HG03378 (cell line): ENCODE results near the gene DEXI.
"Not testable (repeated sequence)": the region's sequence is repeated elsewhere in the genome, so short reads cannot be mapped to it uniquely, and the experiment has no call there.

Experiments
- ATAC-seq: cut with Tn5 transposase; IDR thresholded peaks from one replicate; pipeline ENCODE4 v1.9.1; 2021; ENCODE audit warnings: mild to moderate bottlenecking, moderate library complexity; ENCODE audit not compliant: unreplicated experiment

The DEXI gene

DNA sequence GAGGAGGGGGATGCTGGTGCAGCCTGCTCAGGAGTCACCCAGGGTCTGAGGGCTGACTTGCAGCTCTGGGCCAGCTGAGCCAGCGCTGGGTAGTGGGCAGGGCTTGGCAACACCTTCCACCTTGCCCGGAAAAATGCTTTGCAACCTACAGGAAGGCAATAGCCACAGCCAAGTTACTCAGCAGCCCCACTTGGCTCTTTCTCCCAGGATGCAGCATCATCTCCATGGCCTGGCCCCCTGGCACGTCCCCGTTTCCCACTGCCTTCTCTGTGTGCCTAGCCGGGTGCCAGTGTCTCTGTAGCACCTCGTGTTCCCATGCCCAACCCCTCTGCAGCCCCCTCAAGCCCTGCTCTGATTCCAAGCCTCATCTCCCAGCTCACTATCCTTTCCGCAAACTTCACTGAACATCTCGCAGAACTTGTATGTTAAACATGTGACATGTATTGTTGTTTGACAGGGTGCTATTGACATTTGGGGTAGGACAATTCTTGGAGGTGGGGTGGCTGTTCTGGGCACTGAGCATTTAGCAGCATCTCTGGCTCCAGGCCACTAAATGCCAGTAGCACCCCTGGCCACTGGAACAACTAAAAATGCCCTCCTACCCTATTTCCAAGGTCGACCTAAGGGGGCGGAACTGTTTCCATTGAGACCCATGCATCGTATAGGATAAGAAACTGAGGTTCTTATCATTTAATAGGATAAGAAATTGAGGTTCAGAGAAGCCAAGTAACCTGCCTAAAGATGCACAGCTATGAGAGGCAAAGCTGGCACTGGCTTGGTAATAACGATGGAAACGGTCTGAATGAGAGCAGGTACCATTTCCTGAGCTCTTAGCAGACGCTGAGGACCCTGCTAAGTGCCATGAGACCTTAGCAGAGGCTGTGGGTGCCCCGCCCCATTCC, 12.2 kb downstream of the DEXI start:
- no peak for ATAC-seq

DNA sequence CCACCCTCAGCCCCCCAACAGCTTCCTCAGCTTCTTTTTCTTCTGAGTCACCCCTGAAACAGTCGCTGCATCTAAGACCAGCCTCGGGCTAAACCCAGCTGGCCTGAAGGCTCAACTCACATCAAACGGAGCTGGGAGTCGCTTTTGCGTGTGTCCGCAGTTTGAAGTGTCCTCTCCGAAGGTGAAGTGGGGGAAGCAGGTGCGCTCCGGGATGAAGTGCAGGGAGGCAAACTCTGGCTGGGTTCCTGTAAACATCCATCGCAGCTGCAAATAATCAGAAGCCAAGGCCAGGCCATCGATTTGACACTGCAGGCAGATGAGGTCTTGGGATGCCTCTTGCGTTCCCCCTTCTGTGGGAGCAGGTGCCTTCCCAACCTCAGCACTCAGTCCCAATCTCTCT, 13.2 kb downstream of the DEXI start:
- ATAC-seq = not testable (repeated sequence)

DNA sequence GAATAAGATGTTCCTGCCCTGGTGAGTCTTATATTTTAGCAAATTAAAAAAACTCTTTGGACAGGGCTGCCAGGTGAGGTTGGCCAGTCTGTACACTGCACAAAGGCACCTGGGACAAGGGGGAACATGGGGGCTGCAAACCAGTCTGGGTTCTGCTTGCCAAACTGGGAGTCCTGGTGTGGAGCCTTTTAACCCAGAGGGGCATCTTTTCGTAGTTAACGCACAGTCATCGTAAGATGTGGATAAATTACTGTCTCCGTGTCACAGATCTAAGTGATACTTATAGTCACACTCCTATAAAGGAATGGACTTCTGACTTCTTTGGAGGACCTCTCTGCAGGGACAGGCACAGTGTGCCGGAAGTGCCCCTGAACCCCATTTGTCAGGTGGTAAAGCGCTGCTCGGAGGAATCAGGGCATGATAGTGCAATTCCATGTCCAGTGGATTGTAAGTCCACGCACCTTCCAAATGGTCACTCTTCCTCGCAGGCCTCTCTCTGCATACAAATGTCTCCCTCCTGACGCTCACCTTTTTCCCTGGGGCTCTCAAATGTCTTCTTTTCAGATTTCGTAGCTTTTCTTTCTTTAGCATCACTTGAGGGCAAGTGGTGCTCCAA, 14.7 kb downstream of the DEXI start:
- no peak for ATAC-seq

DNA sequence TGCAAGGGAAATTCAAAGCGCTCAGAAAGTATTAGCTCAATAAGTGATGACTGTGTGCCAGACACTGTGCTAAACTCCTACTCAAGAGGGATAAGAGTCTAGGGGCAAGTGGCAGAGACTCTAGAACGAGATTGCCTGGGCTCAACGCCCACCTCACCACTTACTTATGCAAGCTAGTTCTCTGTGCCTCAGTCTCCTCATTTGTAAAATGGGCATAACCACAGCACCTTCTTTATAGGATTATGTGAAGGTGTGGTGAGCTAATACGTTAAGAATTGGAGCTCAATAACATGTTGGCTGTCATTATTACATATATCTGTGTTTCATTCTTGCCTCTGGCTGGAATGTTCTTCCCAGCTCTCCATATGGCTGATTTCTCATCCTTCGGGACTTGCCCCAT, 15.4 kb downstream of the DEXI start:
- no peak for ATAC-seq

DNA sequence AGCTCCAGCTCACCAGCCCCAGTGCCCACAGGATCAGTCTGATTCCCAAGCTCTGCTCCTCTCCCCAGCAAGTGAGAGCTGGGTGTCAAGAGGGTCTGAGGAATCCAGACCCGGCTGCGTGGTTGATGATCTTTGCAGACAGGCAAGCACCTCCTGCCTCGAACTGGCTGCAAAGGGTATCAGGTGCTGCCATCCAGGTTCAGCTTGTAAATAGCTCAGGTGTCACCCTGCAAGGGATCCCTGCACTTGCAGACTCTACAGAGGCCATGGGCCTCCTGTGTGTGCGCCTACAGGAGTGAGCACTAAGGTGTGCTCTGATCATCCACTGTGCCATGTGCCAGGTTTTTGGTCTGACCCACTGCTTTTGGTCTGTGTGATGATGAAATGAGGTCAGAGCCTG, 16.2 kb downstream of the DEXI start:
- ATAC-seq = no peak

DNA sequence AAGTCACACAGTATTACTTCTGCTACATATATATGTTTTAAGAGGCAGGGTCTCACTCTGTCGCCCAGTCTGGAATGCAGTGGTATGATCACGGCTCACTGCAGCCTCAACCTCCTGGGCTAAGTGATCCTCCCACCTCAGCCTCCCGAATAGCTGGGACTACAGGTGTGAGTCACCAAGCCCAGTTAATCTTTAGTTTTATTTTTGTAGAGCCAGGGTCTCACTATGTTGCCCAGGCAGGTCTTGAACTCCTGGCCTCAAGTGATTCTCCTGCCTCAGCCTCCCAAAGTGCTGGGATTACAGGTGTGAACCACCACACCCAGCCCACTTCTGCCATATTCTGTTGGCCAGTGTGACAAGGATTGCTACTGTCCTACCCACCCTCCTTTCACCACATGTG, 17.0 kb downstream of the DEXI start:
- ATAC-seq = not testable (repeated sequence)

DNA sequence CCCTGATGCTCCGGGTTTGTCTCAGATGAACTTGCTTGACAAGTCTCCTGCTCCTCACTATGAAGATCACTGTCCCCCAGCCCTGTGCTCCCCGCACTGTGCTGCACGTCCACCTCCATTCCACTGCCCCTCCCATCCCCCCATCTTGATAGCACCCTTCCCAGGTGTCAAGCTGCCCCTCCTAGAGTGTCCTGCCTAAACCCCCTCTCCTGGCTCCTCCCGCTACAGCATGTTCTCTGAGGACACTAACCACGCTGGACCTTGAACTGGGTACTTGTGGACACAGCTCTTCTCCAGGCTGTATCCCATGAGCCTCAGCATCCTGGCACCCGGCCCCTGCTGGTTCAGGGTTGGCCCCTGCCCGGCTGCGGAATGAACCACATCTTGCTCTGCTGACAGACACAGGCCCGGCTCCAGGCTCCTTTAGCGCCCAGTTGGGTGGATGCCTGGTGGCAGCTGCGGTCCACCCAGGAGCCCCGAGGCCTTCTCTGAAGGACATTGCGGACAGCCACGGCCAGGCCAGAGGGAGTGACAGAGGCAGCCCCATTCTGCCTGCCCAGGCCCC, 18.5 kb downstream of the DEXI start:
- no peak for ATAC-seq

DNA sequence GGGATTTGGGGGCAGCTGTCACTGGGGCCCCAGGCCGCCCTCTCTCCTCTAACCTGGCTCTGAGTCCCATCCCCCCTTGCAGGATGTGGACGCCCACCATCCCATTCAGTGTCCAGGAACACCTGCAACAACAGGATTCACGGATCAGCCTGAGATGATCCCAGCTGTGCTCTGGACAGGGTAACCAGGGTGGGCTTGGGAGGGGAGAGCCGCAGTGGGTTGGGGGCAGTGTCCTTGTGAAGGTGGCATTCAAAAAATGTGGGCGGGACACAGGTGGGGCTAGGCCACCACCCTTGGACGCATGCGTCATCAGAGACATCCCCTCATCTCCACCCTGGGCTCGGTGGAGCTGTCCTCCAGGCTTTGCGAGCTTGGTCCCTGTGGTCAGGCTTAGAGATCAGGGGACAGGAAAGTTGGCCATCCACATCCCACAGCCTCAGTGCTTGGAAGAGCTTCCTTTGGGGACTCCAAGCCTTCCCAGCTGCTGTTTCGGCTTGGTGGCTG, 19.1 kb downstream of the DEXI start:
- no peak for ATAC-seq

DNA sequence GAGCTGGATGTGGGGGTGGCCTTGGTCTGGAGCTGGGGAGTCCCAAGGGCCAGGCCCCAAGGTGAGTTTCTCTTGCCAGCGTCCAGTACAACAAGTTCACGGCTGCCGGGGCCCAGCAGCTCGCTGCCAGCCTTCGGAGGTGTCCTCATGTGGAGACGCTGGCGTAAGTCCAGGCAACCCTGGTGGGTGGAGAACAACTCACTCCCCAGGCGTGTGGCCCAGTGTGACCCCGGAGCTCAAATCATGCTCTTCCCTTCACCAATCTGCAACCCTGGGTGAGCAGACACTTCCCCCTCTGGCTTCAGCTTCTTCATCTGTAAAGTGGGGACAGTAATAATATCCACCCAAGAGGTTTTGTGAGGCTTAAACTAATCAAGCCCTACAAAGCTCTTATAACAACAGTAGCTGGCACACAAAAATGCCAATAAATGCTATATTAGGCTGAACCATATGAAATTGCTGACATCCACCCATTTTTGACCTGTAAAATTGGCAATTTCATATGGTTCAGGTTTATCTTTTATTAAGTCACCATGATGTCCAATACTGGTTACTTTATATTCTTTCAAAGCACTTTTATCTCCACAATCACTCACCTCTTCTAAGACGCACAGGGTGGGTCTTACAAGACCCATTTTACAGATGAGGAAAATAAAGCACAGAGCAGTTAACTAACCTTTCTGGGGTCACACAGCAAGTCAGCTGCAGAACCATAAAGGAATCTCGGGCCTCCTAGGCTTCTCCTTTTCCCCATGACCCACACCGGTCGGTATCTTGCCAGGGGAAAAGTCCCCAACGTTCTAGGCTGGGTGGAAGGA, 19.7 kb downstream of the DEXI start:
- ATAC-seq = no peak

DNA sequence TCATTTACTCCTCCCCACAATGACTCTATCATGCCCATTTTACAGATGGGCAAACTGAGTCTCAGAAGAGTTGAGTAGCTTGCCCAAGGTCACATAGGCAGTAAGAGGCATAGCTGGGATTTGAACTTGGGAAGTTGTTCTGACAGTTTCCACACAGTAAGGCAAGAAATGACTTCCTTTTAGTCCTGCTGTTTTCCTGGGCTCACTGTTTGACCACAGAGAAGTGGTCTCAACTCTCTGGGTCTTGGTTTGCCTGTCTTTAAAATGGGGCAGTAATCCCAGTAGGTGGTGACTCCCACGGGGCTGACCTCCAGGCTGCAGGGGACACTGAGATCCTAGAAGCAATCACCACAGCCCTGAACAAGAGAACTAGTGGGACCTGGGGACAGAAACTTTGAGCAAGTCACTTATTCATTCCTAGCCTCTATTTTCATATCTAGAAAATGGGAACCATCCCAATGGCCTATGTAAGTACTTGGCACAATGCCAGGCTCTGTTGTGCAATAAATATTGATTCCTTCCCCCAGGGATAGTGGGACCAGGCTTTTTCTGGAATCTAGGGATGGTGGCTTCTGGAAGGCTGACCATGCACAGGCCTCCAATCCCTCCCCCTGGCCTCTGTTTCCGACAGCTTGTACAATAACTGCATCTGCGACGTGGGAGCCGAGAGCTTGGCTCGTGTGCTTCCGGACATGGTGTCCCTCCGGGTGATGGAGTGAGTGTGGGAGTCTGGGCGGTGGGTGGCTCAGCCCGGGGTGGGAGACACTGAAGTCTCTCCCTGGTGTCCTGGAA, 20.5 kb downstream of the DEXI start:
- ATAC-seq = no peak

DNA sequence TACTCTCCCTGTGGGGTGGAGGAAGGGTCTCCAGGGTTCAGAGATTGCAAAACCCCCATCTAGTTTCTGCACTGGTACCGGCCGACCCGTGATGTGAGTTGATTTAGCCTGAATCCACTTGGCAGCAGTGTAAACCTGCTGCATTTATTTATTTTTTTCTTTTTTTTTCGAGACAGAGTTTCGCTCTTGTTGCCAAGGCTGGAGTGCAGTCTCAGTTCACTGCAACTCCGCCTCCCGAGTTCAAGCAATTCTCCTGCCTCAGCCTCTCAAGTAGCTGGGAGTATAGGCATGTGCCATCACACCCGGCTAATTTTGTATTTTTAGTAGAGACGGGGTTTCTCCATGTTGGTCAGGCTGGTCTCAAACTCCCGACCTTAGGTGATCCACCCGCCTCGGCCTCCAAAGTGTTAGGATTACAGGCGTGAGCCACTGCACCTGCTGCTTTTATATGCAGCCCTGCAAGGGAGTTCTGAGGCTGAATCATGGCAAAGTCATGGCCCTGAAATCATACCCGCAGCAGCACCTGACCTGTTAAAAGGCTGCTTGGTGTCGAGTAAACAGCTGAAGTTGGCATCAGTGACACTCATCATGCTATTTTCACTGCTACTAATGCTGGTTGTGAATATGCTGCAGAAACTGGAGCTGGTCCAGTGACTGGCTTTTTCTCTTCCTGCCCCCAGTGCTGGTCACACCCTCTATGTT, 21.4 kb downstream of the DEXI start:
- no peak for ATAC-seq

DNA sequence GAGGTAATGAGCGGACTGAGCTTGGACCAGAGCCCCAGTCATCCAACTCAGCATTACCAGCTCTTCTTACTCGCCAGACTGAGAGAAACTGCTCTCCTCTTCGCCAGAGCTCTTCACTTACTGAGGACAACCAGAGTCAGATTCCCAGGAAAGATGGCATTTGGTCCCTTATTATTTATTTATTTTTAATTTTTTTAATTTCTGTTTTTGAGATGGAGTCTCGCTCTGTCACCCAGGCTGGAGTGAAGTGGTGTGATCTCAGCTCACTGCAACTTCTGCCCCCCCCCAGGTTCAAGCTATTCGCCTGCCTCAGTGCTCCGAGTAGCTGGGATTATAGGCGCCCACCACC, 23.3 kb downstream of the DEXI start:
- ATAC-seq = no peak

DNA sequence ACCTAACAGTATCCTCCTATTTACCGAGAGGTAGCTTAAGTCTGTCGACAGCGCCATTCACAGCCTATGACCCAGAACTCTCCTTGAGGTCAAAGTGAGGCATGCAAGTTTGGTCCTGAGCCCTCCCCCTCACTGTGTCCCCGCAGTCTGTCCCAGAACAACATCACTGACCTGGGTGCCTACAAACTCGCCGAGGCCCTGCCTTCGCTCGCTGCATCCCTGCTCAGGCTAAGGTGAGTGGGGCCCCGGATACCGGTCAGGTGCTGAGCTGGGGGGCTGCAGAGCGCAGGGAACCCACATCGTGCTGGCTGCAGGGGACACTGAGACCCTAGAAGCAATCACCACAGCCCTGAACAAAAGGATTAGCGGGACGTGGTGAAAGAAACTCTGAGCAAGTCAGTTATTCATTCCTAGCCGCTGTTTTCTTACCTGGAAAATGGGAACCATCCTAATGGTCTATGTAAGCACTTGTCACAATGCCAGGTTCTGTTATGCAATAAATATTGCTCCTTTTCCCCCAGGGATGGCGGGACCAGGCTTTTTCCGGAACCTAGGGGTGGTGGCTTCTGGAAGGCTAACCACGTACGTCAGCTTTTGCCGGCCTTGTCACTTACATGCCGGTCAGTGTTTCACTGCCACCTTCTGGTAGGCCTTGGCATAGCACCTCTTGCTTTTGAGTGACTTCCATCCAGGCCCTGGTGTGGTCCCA, 23.8 kb downstream of the DEXI start:
- ATAC-seq = no peak

DNA sequence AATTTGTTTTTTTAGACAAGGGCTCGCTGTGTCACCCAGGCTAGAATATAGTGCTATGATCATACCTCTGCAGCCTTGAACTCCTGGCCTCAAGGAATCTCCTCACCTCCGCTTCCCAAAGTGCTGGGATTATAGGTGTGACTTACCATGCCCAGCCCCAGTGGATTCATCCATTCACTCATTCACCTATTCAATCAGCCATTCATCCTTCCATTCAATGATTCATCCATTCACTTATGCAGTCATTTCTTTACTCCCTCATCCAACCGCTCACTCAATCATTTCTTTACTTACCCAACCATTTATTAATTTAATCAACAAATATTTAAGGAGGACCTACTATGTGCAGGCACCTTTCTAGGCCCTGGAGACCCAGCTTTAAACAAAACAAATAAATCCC, 25.7 kb downstream of the DEXI start:
- ATAC-seq = no peak

DNA sequence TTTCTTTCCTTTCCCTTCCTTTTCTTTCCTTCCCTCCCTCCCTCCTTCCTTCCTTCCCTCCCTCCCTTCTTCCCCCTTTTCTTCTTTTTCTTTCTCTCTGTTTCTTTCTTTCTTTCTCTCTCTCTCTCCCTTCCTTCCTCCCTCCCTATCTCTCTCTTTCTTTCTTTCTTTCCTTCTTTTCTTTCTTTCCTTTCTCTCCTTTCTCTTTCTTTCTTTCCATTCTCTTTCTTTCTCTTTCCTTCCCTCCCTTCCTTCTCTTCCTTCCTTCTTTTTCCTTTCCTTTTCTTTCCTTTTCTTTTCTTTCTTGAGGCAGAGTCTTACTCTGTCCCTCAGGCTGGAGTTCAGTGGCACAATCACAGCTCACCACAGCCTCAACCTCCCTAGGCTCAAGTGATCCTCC, 31.0 kb downstream of the DEXI start:
- ATAC-seq = no peak

DNA sequence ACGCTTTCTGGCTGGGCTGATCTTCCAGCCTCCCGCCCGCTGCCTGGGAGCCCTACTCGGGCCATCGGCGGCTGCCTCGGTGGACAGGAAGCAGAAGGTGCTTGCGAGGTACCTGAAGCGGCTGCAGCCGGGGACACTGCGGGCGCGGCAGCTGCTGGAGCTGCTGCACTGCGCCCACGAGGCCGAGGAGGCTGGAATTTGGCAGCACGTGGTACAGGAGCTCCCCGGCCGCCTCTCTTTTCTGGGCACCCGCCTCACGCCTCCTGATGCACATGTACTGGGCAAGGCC, 34.6 kb downstream of the DEXI start:
- no peak for ATAC-seq

DNA sequence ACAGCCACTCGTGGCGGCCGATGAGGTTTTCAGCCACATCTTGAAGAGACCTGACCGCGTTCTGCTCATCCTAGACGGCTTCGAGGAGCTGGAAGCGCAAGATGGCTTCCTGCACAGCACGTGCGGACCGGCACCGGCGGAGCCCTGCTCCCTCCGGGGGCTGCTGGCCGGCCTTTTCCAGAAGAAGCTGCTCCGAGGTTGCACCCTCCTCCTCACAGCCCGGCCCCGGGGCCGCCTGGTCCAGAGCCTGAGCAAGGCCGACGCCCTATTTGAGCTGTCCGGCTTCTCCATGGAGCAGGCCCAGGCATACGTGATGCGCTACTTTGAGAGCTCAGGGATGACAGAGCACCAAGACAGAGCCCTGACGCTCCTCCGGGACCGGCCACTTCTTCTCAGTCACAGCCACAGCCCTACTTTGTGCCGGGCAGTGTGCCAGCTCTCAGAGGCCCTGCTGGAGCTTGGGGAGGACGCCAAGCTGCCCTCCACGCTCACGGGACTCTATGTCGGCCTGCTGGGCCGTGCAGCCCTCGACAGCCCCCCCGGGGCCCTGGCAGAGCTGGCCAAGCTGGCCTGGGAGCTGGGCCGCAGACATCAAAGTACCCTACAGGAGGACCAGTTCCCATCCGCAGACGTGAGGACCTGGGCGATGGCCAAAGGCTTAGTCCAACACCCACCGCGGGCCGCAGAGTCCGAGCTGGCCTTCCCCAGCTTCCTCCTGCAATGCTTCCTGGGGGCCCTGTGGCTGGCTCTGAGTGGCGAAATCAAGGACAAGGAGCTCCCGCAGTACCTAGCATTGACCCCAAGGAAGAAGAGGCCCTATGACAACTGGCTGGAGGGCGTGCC, 35.1 kb downstream of the DEXI start:
- no peak for ATAC-seq

DNA sequence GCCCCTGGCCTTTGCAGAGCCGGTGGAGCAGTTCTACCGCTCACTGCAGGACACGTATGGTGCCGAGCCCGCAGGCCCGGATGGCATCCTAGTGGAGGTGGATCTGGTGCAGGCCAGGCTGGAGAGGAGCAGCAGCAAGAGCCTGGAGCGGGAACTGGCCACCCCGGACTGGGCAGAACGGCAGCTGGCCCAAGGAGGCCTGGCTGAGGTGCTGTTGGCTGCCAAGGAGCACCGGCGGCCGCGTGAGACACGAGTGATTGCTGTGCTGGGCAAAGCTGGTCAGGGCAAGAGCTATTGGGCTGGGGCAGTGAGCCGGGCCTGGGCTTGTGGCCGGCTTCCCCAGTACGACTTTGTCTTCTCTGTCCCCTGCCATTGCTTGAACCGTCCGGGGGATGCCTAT, 35.8 kb downstream of the DEXI start:
- no peak for ATAC-seq

DNA sequence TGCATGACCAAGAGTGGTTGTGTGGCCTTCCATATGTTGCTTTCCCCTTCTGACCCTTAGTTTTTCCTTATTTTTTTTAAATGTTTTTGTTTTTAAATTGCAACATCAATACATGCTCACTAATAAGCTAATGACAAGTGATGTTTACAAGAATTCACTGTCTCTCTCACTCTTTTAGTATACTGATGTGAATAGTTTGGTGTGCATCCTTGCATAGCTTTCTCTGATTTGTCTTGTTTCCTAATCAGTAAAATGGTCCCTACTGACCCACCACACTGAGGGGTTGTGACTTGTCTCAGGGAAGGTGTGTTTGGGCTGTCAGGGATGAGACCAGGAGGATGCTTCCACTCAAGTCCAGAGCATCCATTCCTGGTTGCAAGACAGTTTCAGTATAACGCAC, 39.3 kb downstream of the DEXI start:
- ATAC-seq = no peak
